Naive B cell (primary cell): ENCODE measurements around the gene CDH15. TPM values are rescaled to one million over a fixed set of nuclear protein-coding genes. Genes with fewer than 3 reads are reported as not detected.
A peak's percentile ranks its signal among the peaks of the same experiment; 100 is the strongest.
"Not testable (repeated sequence)": the region's sequence is repeated elsewhere in the genome, so short reads cannot be mapped to it uniquely, and the experiment has no call there.

ENCODE experiments used
- ATAC-seq, 2 donors: fragments of 150-1000 bp; cut with Tn5 transposase; 2 replicates each; pipeline ENCODE4 v1.10.0; 2021; ENCODE audit warnings: low read depth in 2 of 2, mild to moderate bottlenecking in 2 of 2, moderate library complexity in 2 of 2
- DNase-seq: peaks from one replicate; pipeline ENCODE4 v3.0.0; 2022
- H3K27ac Mint-ChIP-seq, 6 donors: one replicate each; pipeline ENCODE4 v1.8.0; 2020 to 2022; ENCODE audit warnings: mild to moderate bottlenecking in 6 of 6, mixed read lengths in 6 of 6, moderate library complexity in 5 of 6, inconsistent platforms in 2 of 6
- H3K27me3 Mint-ChIP-seq, 3 donors: one replicate each; pipeline ENCODE4 v1.8.0; 2021 to 2022; ENCODE audit warnings: mixed read lengths in 3 of 3, mild to moderate bottlenecking in 1 of 3
- H3K36me3 Mint-ChIP-seq, 2 donors: one replicate each; pipeline ENCODE4 v1.8.0; 2020 to 2022; ENCODE audit warnings: mixed read lengths in 2 of 2, inconsistent platforms in 1 of 2, mild to moderate bottlenecking in 1 of 2
- H3K4me1 Mint-ChIP-seq, 3 donors: one replicate each; pipeline ENCODE4 v1.8.0; 2020 to 2022; ENCODE audit warnings: mixed read lengths in 3 of 3, inconsistent platforms in 1 of 3, mild to moderate bottlenecking in 1 of 3, moderate library complexity in 1 of 3
- H3K4me3 Mint-ChIP-seq, 8 donors: one replicate each; pipeline ENCODE4 v1.8.0; 2020 to 2022; ENCODE audit warnings: mild to moderate bottlenecking in 8 of 8, mixed read lengths in 8 of 8, moderate library complexity in 8 of 8, inconsistent platforms in 2 of 8
- H3K9me3 Mint-ChIP-seq, 7 donors: one replicate each; pipeline ENCODE4 v1.8.0; 2020 to 2022; ENCODE audit warnings: mixed read lengths in 7 of 7, mild to moderate bottlenecking in 5 of 7, inconsistent platforms in 2 of 7, moderate library complexity in 1 of 7
- polyA plus RNA-seq, 6 donors: library from polyadenylated mRNA; unstranded; fragments of 300-500 nt; fragmentation: Illumina TruSeq; gene quantifications; one replicate each; pipeline ENCODE4 v1.2.3, GENCODE V29; 2021; ENCODE audit warnings: low read depth in 6 of 6

The CDH15 gene
- polyA plus RNA-seq, 6 donors from 2014 or later: not detected

GRCh38 chr16:89244264-89244663 is 72.7 kb downstream of the CDH15 start:
- H3K36me3 Mint-ChIP-seq, ATAC-seq, DNase-seq, H3K27me3 Mint-ChIP-seq, H3K9me3 Mint-ChIP-seq: not testable (repeated sequence)
- peaks cover 8 to 28% (median 20%) of the 10 kb centered on the region in 3 donors for H3K4me1 Mint-ChIP-seq
- H3K27ac Mint-ChIP-seq: peak overlapping the region in 2 of 6 donors; percentile 32 to 63
- H3K4me3 Mint-ChIP-seq: peak overlapping the region in 2 of 8 donors; percentile 21 to 53

- Mint-ChIP-seq H3K36me3 (peaks cover 0 to 3% of the 10 kb centered on the region in 2 donors), H3K4me1 (peaks cover 8 to 28% (median 20%) of the 10 kb centered on the region in 3 donors), H3K27me3 (peaks cover 0 to 2% (median 2%) of the 10 kb centered on the region in 3 donors), H3K4me3 (peak overlapping the region in 1 of 8 donors; percentile 51), H3K27ac (no peak overlapping the region), H3K9me3 (peaks cover 0 to 4% (median 1%) of the 10 kb centered on the region in 7 donors)
- no peak for DNase-seq
- ATAC-seq: no peak
These were observed 73.2 kb downstream of the CDH15 start for GRCh38 chr16:89244754-89245153.

Other genes starting within 250 kb of the CDH15 start
- gene CBFA2T3, start 194.5 kb upstream of the CDH15 start, polyA plus RNA-seq: 10 to 100 TPM in 3 of 6 donors, 1 to 10 TPM in 2, under 1 TPM in 1; 0.14 to 19.0 (median 10.0) TPM
- gene ACSF3, start 77.9 kb upstream of the CDH15 start, polyA plus RNA-seq: 10 to 100 TPM; 30.0 to 43.6 (median 33.9) TPM
- gene SLC22A31, start 28.8 kb downstream of the CDH15 start, polyA plus RNA-seq: not detected
- gene ZNF778, start 46.0 kb downstream of the CDH15 start, polyA plus RNA-seq: 1 to 10 TPM; 1.5 to 7.1 (median 4.2) TPM